RWPE2 (cell line): ENCODE measurements around the gene EIF2AK2.

Experiments used
- ATAC-seq: fragments of 200-7000 bp; cut with Tn5 transposase; 3 replicates; pipeline ENCODE4 v1.9.1; 2021; ENCODE audit warnings: low read depth
- DNase-seq: peaks from one replicate; pipeline ENCODE4 v3.0.0-alpha.2; 2020; ENCODE audit warnings: low spot score
- H3K27ac ChIP-seq: fragments of 450-650 bp; 2 replicates; pipeline ENCODE4 v1.5.1; 2017; ENCODE audit warnings: mild to moderate bottlenecking; ENCODE audit not compliant: poor library complexity, severe bottlenecking
- H3K27me3 ChIP-seq: fragments of 250-450 bp; sonication (Bioruptor Pico); 2 replicates; pipeline ENCODE4 v1.5.1; 2021; ENCODE audit warnings: mild to moderate bottlenecking, moderate library complexity; ENCODE audit not compliant: insufficient read depth, poor library complexity, severe bottlenecking
- H3K36me3 ChIP-seq: fragments of 250-450 bp; sonication (Bioruptor Pico); 2 replicates; pipeline ENCODE4 v1.5.1; 2020; ENCODE audit warnings: low read depth, mild to moderate bottlenecking, moderate library complexity
- H3K4me1 ChIP-seq: fragments of 250-450 bp; sonication (Bioruptor Pico); 2 replicates; pipeline ENCODE4 v1.5.1; 2021; ENCODE audit warnings: mild to moderate bottlenecking, moderate library complexity; ENCODE audit not compliant: insufficient read depth, poor library complexity, severe bottlenecking
- H3K4me3 ChIP-seq: fragments of 250-450 bp; sonication (Bioruptor Pico); 2 replicates; pipeline ENCODE4 v1.5.1; 2021; ENCODE audit warnings: mild to moderate bottlenecking, moderate library complexity; ENCODE audit not compliant: severe bottlenecking
- H3K9me3 ChIP-seq: fragments of 250-450 bp; sonication (Bioruptor Pico); 2 replicates; pipeline ENCODE4 v1.5.1; 2021; ENCODE audit warnings: mild to moderate bottlenecking, moderate library complexity; ENCODE audit not compliant: severe bottlenecking
- TF ChIP-seq, protein P1 (sequence below): fragments of 450-650 bp; IDR thresholded peaks from one replicate; pipeline ENCODE4 v1.5.1; 2017; ENCODE audit warnings: mild to moderate bottlenecking, moderate library complexity; ENCODE audit not compliant: poor library complexity, severe bottlenecking

The EIF2AK2 gene

DNA sequence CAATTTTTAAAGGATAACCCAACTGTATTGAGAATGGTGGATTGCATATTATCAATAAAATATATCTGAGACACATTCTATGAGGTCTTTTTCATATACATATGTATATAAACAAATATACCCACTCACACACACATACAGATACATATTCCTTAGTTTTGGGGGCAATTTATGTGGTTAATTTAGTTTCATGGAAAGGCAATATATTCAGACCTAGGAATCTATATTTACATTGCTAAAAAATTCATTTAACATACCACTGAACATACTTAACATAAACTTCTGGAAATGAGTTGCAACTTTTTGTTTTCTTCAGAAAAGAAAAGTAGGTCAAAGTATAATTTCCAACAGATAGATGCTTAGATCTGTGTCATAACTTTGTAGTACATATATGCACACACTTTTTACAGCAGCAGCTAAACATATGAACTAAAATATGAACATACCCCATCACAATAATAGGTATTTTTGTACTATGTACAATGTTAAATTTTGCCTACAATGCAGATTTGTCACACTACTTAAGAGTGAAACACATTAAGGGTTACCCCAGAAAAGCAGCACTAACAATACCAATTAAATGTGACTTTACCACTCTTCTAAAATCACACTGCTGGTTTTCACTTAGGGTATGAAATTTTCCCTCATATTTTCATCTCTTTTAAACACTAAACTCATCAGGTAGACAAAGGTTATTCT is 95.6 kb downstream of the EIF2AK2 start:
- Histone ChIP-seq H3K36me3 (peaks cover 82% of the 10 kb centered on the region), H3K4me1 (no peaks in the 10 kb centered on the region), H3K27me3 (no peaks in the 10 kb centered on the region), H3K9me3 (no peaks in the 10 kb centered on the region), H3K4me3 (no peak overlapping the region), H3K27ac (no peak overlapping the region)
- TF ChIP-seq, protein P1, sequence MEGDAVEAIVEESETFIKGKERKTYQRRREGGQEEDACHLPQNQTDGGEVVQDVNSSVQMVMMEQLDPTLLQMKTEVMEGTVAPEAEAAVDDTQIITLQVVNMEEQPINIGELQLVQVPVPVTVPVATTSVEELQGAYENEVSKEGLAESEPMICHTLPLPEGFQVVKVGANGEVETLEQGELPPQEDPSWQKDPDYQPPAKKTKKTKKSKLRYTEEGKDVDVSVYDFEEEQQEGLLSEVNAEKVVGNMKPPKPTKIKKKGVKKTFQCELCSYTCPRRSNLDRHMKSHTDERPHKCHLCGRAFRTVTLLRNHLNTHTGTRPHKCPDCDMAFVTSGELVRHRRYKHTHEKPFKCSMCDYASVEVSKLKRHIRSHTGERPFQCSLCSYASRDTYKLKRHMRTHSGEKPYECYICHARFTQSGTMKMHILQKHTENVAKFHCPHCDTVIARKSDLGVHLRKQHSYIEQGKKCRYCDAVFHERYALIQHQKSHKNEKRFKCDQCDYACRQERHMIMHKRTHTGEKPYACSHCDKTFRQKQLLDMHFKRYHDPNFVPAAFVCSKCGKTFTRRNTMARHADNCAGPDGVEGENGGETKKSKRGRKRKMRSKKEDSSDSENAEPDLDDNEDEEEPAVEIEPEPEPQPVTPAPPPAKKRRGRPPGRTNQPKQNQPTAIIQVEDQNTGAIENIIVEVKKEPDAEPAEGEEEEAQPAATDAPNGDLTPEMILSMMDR: no peak
- no peak for DNase-seq
- no peak for ATAC-seq

DNA sequence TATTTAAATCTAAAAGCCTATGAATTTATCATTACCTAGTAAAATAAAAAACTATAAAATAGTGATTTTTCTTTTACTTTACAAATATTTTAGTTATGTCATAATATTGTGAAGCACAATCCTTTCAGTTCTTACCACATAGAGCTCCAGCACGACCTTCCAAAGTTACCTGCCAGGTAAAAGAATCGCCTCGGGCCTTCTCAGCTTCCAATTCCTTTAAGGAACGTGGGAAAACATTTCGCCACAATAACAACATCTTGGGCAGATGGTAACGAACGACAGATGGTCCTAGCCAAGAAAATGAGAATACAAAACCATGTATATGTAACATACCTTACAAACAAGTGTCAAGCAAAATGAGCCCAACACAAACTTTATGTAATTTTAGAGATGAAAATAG is 96.3 kb downstream of the EIF2AK2 start:
- no peak overlapping the region for H3K4me3 ChIP-seq
- ATAC-seq: no peak
- no peak for DNase-seq
- H3K9me3 ChIP-seq: no peaks in the 10 kb centered on the region
- no peaks in the 10 kb centered on the region for H3K4me1 ChIP-seq
- no peak overlapping the region for H3K27ac ChIP-seq
- peaks cover 82% of the 10 kb centered on the region for H3K36me3 ChIP-seq
- no peaks in the 10 kb centered on the region for H3K27me3 ChIP-seq
- TF ChIP-seq, protein P1: no peak

GRCh38 chr2:37059841-37060240 is 96.9 kb downstream of the EIF2AK2 start:
- TF ChIP-seq, protein P1: no peak
- Histone ChIP-seq H3K27me3 (no peaks in the 10 kb centered on the region), H3K27ac (no peak overlapping the region), H3K4me1 (no peaks in the 10 kb centered on the region), H3K9me3 (no peaks in the 10 kb centered on the region), H3K4me3 (no peak overlapping the region), H3K36me3 (peaks cover 82% of the 10 kb centered on the region)
- no peak for ATAC-seq
- no peak for DNase-seq

DNA sequence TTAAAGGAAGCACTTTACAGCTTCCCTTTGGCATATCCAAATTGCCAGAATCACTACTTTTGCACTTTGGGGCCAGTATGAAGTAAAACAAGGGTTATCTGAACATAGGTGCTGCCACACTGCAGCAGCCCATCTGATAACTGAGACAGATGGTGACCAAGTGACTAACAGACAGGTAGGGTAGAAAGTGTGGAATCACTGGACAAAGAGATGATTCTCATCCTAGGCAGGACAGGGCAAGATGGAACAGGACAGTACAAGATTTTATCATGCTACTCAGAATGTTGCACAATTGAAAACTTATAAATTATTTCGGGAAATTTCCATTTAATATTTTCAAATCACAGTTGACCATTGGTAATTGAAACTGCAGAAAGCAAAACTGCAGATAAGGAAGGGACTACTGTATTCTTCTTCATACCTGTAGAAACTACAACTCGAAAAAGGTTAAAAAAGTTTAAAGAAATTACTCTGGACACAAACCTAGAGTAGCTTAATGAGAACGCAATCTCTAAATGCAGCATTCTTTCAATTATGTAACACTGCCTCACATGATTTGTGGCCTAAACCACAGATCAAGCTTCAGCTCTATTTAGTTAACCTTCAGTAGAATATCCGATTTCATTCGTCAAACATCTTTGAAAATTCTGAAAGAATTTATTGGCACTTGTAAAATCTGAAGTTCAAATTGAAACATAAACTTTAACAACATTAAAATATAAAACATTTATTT is 104.0 kb downstream of the EIF2AK2 start:
- peaks cover 14% of the 10 kb centered on the region for H3K4me1 ChIP-seq
- peak overlapping the region; percentile 29 for H3K27ac ChIP-seq
- no peak overlapping the region for H3K4me3 ChIP-seq
- ATAC-seq (peak; percentile 78), DNase-seq (no peak)
- H3K27me3 ChIP-seq: no peaks in the 10 kb centered on the region
- peaks cover 53% of the 10 kb centered on the region for H3K36me3 ChIP-seq
- TF ChIP-seq, protein P1: no peak
- no peaks in the 10 kb centered on the region for H3K9me3 ChIP-seq
